Measurements from ENCODE around the gene ABHD16A. TPM values are rescaled to one million over a fixed set of nuclear protein-coding genes. Genes with fewer than 3 reads are reported as not detected.

The ABHD16A gene
- total RNA-seq, 1 experiment from 2014 or later: 89.9 TPM

GRCh38 chr6:31734821-31735406, 31.8 kb upstream of the ABHD16A start:
- no peaks in the 10 kb centered on the region for H3K9me3 Mint-ChIP-seq (ENCODE audit: low read depth, unreplicated experiment)
- H3K4me1 Mint-ChIP-seq (ENCODE audit: low read depth, unreplicated experiment): peaks cover 60% of the 10 kb centered on the region
- no peak for TF ChIP-seq CTCF (IDR thresholded peaks at IDR 0.05; ENCODE audit: unreplicated experiment)
- intact Hi-C loops (cut with micrococcal nuclease; ENCODE audit: unreplicated experiment): loop anchor here (5.0 kb wide), 1 partner anchor 33 kb away; the partner anchor contains the start of gene ABHD16A
- peaks cover 99% of the 10 kb centered on the region for H3K36me3 Mint-ChIP-seq (ENCODE audit: insufficient read depth, unreplicated experiment)
- CTCF ChIA-PET: interaction anchor here (0.6 to 1.6 kb wide), 9 partner anchors 12 to 185 kb away, joined by 3 to 5 read pairs (median 3); partner anchors contain the start of genes ABHD16A and MPIG6B
- peak overlapping the region; percentile 94 for H3K27ac Mint-ChIP-seq (ENCODE audit: unreplicated experiment)
- peak; percentile 77 for DNase-seq
- BruUV-seq (replicated peaks): no TSS peak
- no peaks in the 10 kb centered on the region for H3K27me3 Mint-ChIP-seq (ENCODE audit: unreplicated experiment)
- peak overlapping the region; percentile 98 for H3K4me3 Mint-ChIP-seq (ENCODE audit: low read depth, unreplicated experiment)

- no peak for DNase-seq
- Mint-ChIP-seq H3K36me3 (ENCODE audit: insufficient read depth, unreplicated experiment) (peaks cover 99% of the 10 kb centered on the region), H3K27me3 (ENCODE audit: unreplicated experiment) (no peaks in the 10 kb centered on the region), H3K27ac (ENCODE audit: unreplicated experiment) (peak overlapping the region; percentile 94), H3K4me3 (ENCODE audit: low read depth, unreplicated experiment) (peak overlapping the region; percentile 98), H3K4me1 (ENCODE audit: low read depth, unreplicated experiment) (peaks cover 57% of the 10 kb centered on the region), H3K9me3 (ENCODE audit: low read depth, unreplicated experiment) (no peaks in the 10 kb centered on the region)
- no peak for TF ChIP-seq CTCF (IDR thresholded peaks at IDR 0.05; ENCODE audit: unreplicated experiment)
- BruUV-seq (replicated peaks): no TSS peak
- intact Hi-C loops (cut with micrococcal nuclease; ENCODE audit: unreplicated experiment): no loop called here
- CTCF ChIA-PET: interaction anchor here (1.0 to 1.6 kb wide), 4 partner anchors 12 to 45 kb away, joined by 3 to 5 read pairs (median 4); partner anchors contain the start of gene MPIG6B
Measured at GRCh38 chr6:31734247-31734820, 31.2 kb upstream of the ABHD16A start.

- no peak for DNase-seq
- no peak for TF ChIP-seq CTCF (IDR thresholded peaks at IDR 0.05; ENCODE audit: unreplicated experiment)
- Mint-ChIP-seq H3K4me1 (ENCODE audit: low read depth, unreplicated experiment) (peaks cover 51% of the 10 kb centered on the region), H3K27ac (ENCODE audit: unreplicated experiment) (peak overlapping the region; percentile 94), H3K9me3 (ENCODE audit: low read depth, unreplicated experiment) (no peaks in the 10 kb centered on the region), H3K36me3 (ENCODE audit: insufficient read depth, unreplicated experiment) (peaks cover 99% of the 10 kb centered on the region), H3K4me3 (ENCODE audit: low read depth, unreplicated experiment) (peak overlapping the region; percentile 98), H3K27me3 (ENCODE audit: unreplicated experiment) (no peaks in the 10 kb centered on the region)
- CTCF ChIA-PET: interaction anchor here (0.7 kb wide), 1 partner anchor 197 kb away, joined by 3 read pairs; no protein-coding TSS in a partner anchor
- no TSS peak for BruUV-seq (replicated peaks)
- intact Hi-C loops (cut with micrococcal nuclease; ENCODE audit: unreplicated experiment): no loop called here
Measured at GRCh38 chr6:31733734-31734133, 30.6 kb upstream of the ABHD16A start.

- H3K27ac Mint-ChIP-seq (ENCODE audit: unreplicated experiment): no peak overlapping the region
- no peak overlapping the region for H3K4me3 Mint-ChIP-seq (ENCODE audit: low read depth, unreplicated experiment)
- CTCF ChIA-PET: no interaction called here
Measured at GRCh38 chr6:31732029-31732428, 28.9 kb upstream of the ABHD16A start.

More at GRCh38 chr6:31732029-31732428, 28.9 kb upstream of the ABHD16A start:
- H3K9me3 Mint-ChIP-seq (ENCODE audit: low read depth, unreplicated experiment): no peaks in the 10 kb centered on the region
- peaks cover 34% of the 10 kb centered on the region for H3K4me1 Mint-ChIP-seq (ENCODE audit: low read depth, unreplicated experiment)
- TSS peak; percentile 0 for BruUV-seq (replicated peaks)
- no peaks in the 10 kb centered on the region for H3K27me3 Mint-ChIP-seq (ENCODE audit: unreplicated experiment)
- H3K36me3 Mint-ChIP-seq (ENCODE audit: insufficient read depth, unreplicated experiment): peaks cover 92% of the 10 kb centered on the region
- intact Hi-C loops (cut with micrococcal nuclease; ENCODE audit: unreplicated experiment): no loop called here
- no peak for TF ChIP-seq CTCF (IDR thresholded peaks at IDR 0.05; ENCODE audit: unreplicated experiment)
- DNase-seq: no peak
